ENCODE results near the gene EML6. TPM values are rescaled to one million over a fixed set of nuclear protein-coding genes. Genes with fewer than 3 reads are reported as not detected.

Gene EML6
- total and polyA plus RNA-seq, 4 donors: 0.95 to 2.7 (median 2.6) TPM; not detected in 1

- H3K4me3 ChIP-seq (ENCODE audit: low read length in 2 of 2): no peak overlapping the region
- 15 to 18% methylated on average over 4 of the region's 4 CpGs for WGBS, 2 donors
- H3K9me3 ChIP-seq (ENCODE audit: control insufficient read depth, low read length): no peaks in the 10 kb centered on the region
- H3K27me3 ChIP-seq (ENCODE audit: control insufficient read depth in 1 of 2, insufficient read depth in 2 of 2, low read length in 1 of 2): no peaks in the 10 kb centered on the region
- DNase-seq (no peak), ATAC-seq (ENCODE audit: low FRiP score) (no peak)
- H3K36me3 ChIP-seq (ENCODE audit: control insufficient read depth in 1 of 2, insufficient read depth in 2 of 2, low read length in 1 of 2): no peaks in the 10 kb centered on the region
- no peak overlapping the region for H3K27ac ChIP-seq (ENCODE audit: low read depth in 1 of 2, low read length in 2 of 2)
- H3K4me1 ChIP-seq (ENCODE audit: control insufficient read depth in 1 of 2, insufficient read depth in 2 of 2, low read length in 2 of 2): no peaks in the 10 kb centered on the region
- intact Hi-C loops (cut with DNase I): no loop called here
These were observed 191.6 kb downstream of the EML6 start for GRCh38 chr2:54915101-54915500.

GRCh38 chr2:54916637-54917036 is 193.2 kb downstream of the EML6 start:
- no peak overlapping the region for H3K27ac ChIP-seq (ENCODE audit: low read depth in 1 of 2, low read length in 2 of 2)
- ATAC-seq (ENCODE audit: low FRiP score): no peak
- H3K9me3 ChIP-seq (ENCODE audit: control insufficient read depth, low read length): no peaks in the 10 kb centered on the region
- H3K4me3 ChIP-seq (ENCODE audit: low read length in 2 of 2): no peak overlapping the region
- intact Hi-C loops (cut with DNase I): no loop called here
- H3K27me3 ChIP-seq (ENCODE audit: control insufficient read depth in 1 of 2, insufficient read depth in 2 of 2, low read length in 1 of 2): no peaks in the 10 kb centered on the region
- no peaks in the 10 kb centered on the region for H3K4me1 ChIP-seq (ENCODE audit: control insufficient read depth in 1 of 2, insufficient read depth in 2 of 2, low read length in 2 of 2)
- DNase-seq: no peak
- H3K36me3 ChIP-seq (ENCODE audit: control insufficient read depth in 1 of 2, insufficient read depth in 2 of 2, low read length in 1 of 2): no peaks in the 10 kb centered on the region
- 95% methylated on average over 8 of the region's 8 CpGs for WGBS, 2 donors

GRCh38 chr2:54918647-54919280 is 195.3 kb downstream of the EML6 start:
- Histone ChIP-seq H3K36me3 (ENCODE audit: control insufficient read depth in 1 of 2, insufficient read depth in 2 of 2, low read length in 1 of 2) (no peaks in the 10 kb centered on the region), H3K4me3 (ENCODE audit: low read length in 2 of 2) (no peak overlapping the region), H3K27ac (ENCODE audit: low read depth in 1 of 2, low read length in 2 of 2) (no peak overlapping the region), H3K9me3 (ENCODE audit: control insufficient read depth, low read length) (no peaks in the 10 kb centered on the region), H3K27me3 (ENCODE audit: control insufficient read depth in 1 of 2, insufficient read depth in 2 of 2, low read length in 1 of 2) (no peaks in the 10 kb centered on the region), H3K4me1 (ENCODE audit: control insufficient read depth in 1 of 2, insufficient read depth in 2 of 2, low read length in 2 of 2) (no peaks in the 10 kb centered on the region)
- DNase-seq (no peak), ATAC-seq (ENCODE audit: low FRiP score) (no peak)
- WGBS, 2 donors: 82 to 83% methylated on average over 7 of the region's 7 CpGs
- intact Hi-C loops (cut with DNase I): no loop called here

GRCh38 chr2:54920660-54921059 is 197.2 kb downstream of the EML6 start:
- no peaks in the 10 kb centered on the region for H3K27me3 ChIP-seq (ENCODE audit: control insufficient read depth in 1 of 2, insufficient read depth in 2 of 2, low read length in 1 of 2)
- ATAC-seq (ENCODE audit: low FRiP score) (no peak), DNase-seq (no peak)
- H3K9me3 ChIP-seq (ENCODE audit: control insufficient read depth, low read length): no peaks in the 10 kb centered on the region
- intact Hi-C loops (cut with DNase I): no loop called here
- WGBS, 2 donors: 94 to 96% methylated on average over 1 of the region's 1 CpG
- no peaks in the 10 kb centered on the region for H3K36me3 ChIP-seq (ENCODE audit: control insufficient read depth in 1 of 2, insufficient read depth in 2 of 2, low read length in 1 of 2)
- H3K4me3 ChIP-seq (ENCODE audit: low read length in 2 of 2): no peak overlapping the region
- H3K27ac ChIP-seq (ENCODE audit: low read depth in 1 of 2, low read length in 2 of 2): no peak overlapping the region
- no peaks in the 10 kb centered on the region for H3K4me1 ChIP-seq (ENCODE audit: control insufficient read depth in 1 of 2, insufficient read depth in 2 of 2, low read length in 2 of 2)

GRCh38 chr2:54924121-54924520 is 200.7 kb downstream of the EML6 start:
- no peaks in the 10 kb centered on the region for H3K36me3 ChIP-seq (ENCODE audit: control insufficient read depth in 1 of 2, insufficient read depth in 2 of 2, low read length in 1 of 2)
- no peaks in the 10 kb centered on the region for H3K4me1 ChIP-seq (ENCODE audit: control insufficient read depth in 1 of 2, insufficient read depth in 2 of 2, low read length in 2 of 2)
- no peaks in the 10 kb centered on the region for H3K9me3 ChIP-seq (ENCODE audit: control insufficient read depth, low read length)
- no peak overlapping the region for H3K27ac ChIP-seq (ENCODE audit: low read depth in 1 of 2, low read length in 2 of 2)
- DNase-seq (no peak), ATAC-seq (ENCODE audit: low FRiP score) (no peak)
- 52 to 78% methylated on average over 1 of the region's 1 CpG for WGBS, 2 donors
- H3K27me3 ChIP-seq (ENCODE audit: control insufficient read depth in 1 of 2, insufficient read depth in 2 of 2, low read length in 1 of 2): no peaks in the 10 kb centered on the region
- H3K4me3 ChIP-seq (ENCODE audit: low read length in 2 of 2): no peak overlapping the region
- intact Hi-C loops (cut with DNase I): no loop called here

GRCh38 chr2:54925022-54925421 is 201.6 kb downstream of the EML6 start:
- ATAC-seq (ENCODE audit: low FRiP score): no peak
- Histone ChIP-seq H3K27ac (ENCODE audit: low read depth in 1 of 2, low read length in 2 of 2) (no peak overlapping the region), H3K9me3 (ENCODE audit: control insufficient read depth, low read length) (no peaks in the 10 kb centered on the region), H3K4me3 (ENCODE audit: low read length in 2 of 2) (no peak overlapping the region), H3K27me3 (ENCODE audit: control insufficient read depth in 1 of 2, insufficient read depth in 2 of 2, low read length in 1 of 2) (no peaks in the 10 kb centered on the region), H3K4me1 (ENCODE audit: control insufficient read depth in 1 of 2, insufficient read depth in 2 of 2, low read length in 2 of 2) (no peaks in the 10 kb centered on the region), H3K36me3 (ENCODE audit: control insufficient read depth in 1 of 2, insufficient read depth in 2 of 2, low read length in 1 of 2) (no peaks in the 10 kb centered on the region)
- WGBS, 2 donors: 96 to 98% methylated on average over 4 of the region's 4 CpGs
- no peak for DNase-seq
- intact Hi-C loops (cut with DNase I): no loop called here

- Histone ChIP-seq H3K4me3 (ENCODE audit: low read length in 2 of 2) (no peak overlapping the region), H3K9me3 (ENCODE audit: control insufficient read depth, low read length) (no peaks in the 10 kb centered on the region), H3K4me1 (ENCODE audit: control insufficient read depth in 1 of 2, insufficient read depth in 2 of 2, low read length in 2 of 2) (no peaks in the 10 kb centered on the region), H3K27ac (ENCODE audit: low read depth in 1 of 2, low read length in 2 of 2) (no peak overlapping the region), H3K27me3 (ENCODE audit: control insufficient read depth in 1 of 2, insufficient read depth in 2 of 2, low read length in 1 of 2) (no peaks in the 10 kb centered on the region), H3K36me3 (ENCODE audit: control insufficient read depth in 1 of 2, insufficient read depth in 2 of 2, low read length in 1 of 2) (no peaks in the 10 kb centered on the region)
- WGBS, 2 donors: 50% methylated on average over 8 of the region's 8 CpGs
- no peak for DNase-seq
- no peak for ATAC-seq (ENCODE audit: low FRiP score)
- intact Hi-C loops (cut with DNase I): no loop called here
These were observed 203.8 kb downstream of the EML6 start for GRCh38 chr2:54927085-54927750.

GRCh38 chr2:54927751-54928615 is 204.5 kb downstream of the EML6 start:
- ATAC-seq (ENCODE audit: low FRiP score): no peak
- Histone ChIP-seq H3K9me3 (ENCODE audit: control insufficient read depth, low read length) (no peaks in the 10 kb centered on the region), H3K4me1 (ENCODE audit: control insufficient read depth in 1 of 2, insufficient read depth in 2 of 2, low read length in 2 of 2) (no peaks in the 10 kb centered on the region), H3K4me3 (ENCODE audit: low read length in 2 of 2) (no peak overlapping the region), H3K36me3 (ENCODE audit: control insufficient read depth in 1 of 2, insufficient read depth in 2 of 2, low read length in 1 of 2) (no peaks in the 10 kb centered on the region), H3K27me3 (ENCODE audit: control insufficient read depth in 1 of 2, insufficient read depth in 2 of 2, low read length in 1 of 2) (no peaks in the 10 kb centered on the region), H3K27ac (ENCODE audit: low read depth in 1 of 2, low read length in 2 of 2) (no peak overlapping the region)
- no peak for DNase-seq
- WGBS, 2 donors: 87 to 92% methylated on average over 16 of the region's 16 CpGs
- intact Hi-C loops (cut with DNase I): no loop called here

All from aorta (tissue), 5 donors.